HEK293 (cell line): ENCODE measurements around the gene KCNE5.
"Not testable (repeated sequence)": the region's sequence is repeated elsewhere in the genome, so short reads cannot be mapped to it uniquely, and the experiment has no call there.

Experiments used
- CTCF ChIA-PET: fragments of 350-600 bp; formaldehyde crosslinking; extraction: SDS; loops from one replicate; lab custom pipeline; 2021; ENCODE audit warnings: antibody characterized with exemption; lab: Yijun Ruan, JAX
- POLR2A ChIA-PET: fragments of 300-600 bp; formaldehyde crosslinking; extraction: SDS; loops from one replicate; lab custom pipeline; 2020; ENCODE audit warnings: antibody characterized with exemption, inconsistent platforms; lab: Yijun Ruan, JAX
- H3K27ac ChIP-seq: fragments of 200-500 bp; sonication (Bioruptor generic); 2 replicates; pipeline ENCODE4 v1.5.1; 2014; ENCODE audit warnings: low read depth, low read length, control low read depth, inconsistent platforms; ENCODE audit errors: extremely low read depth
- H3K36me3 ChIP-seq, 2 experiments: fragments of 200-500 bp in 1 of 2; sonication (Bioruptor generic) in 1 of 2; 1 replicate in 1 of 2; 2 replicates in 1 of 2; pipeline ENCODE4 v1.5.1; 2014 to 2017; ENCODE audit warnings: inconsistent platforms in 2 of 2, low read length in 2 of 2; ENCODE audit not compliant: control insufficient read depth in 2 of 2, insufficient read depth in 1 of 2
- H3K4me1 ChIP-seq: fragments of 200-500 bp; sonication (Bioruptor generic); 2 replicates; pipeline ENCODE4 v1.5.1; 2014; ENCODE audit warnings: mild to moderate bottlenecking, low read length, inconsistent platforms; ENCODE audit not compliant: control insufficient read depth, insufficient read depth
- H3K4me3 ChIP-seq: 2 replicates; pipeline ENCODE4 v1.5.1; 2011; ENCODE audit warnings: low read depth, mild to moderate bottlenecking, control low read depth, low read length, moderate library complexity
- H3K9me3 ChIP-seq: fragments of 200-500 bp; sonication (Bioruptor generic); 2 replicates; pipeline ENCODE4 v1.5.1; 2014; ENCODE audit warnings: low read depth, low read length, inconsistent platforms; ENCODE audit not compliant: control insufficient read depth, insufficient read depth
- TRIM28 ChIP-seq: IDR thresholded peaks from 2 replicates; pipeline ENCODE4 v1.6.1; 2011; ENCODE audit warnings: low read length, control low read depth, borderline replicate concordance
- YY1 ChIP-seq: fragments of 450-650 bp; formaldehyde crosslinking; IDR thresholded peaks from 2 replicates; pipeline ENCODE4 v1.5.1; 2018; ENCODE audit warnings: missing biosample characterization, missing genetic modification characterization
- ZNF248 ChIP-seq: fragments of 450-650 bp; formaldehyde crosslinking; IDR thresholded peaks from 2 replicates; pipeline ENCODE4 v1.5.1; 2017; ENCODE audit warnings: missing biosample characterization, missing genetic modification characterization
- ZNF266 ChIP-seq: fragments of 450-650 bp; formaldehyde crosslinking; IDR thresholded peaks from 2 replicates; pipeline ENCODE4 v1.5.1; 2016; ENCODE audit warnings: missing biosample characterization, missing genetic modification characterization, low read depth
- ZNF529 ChIP-seq: fragments of 450-650 bp; formaldehyde crosslinking; IDR thresholded peaks from 2 replicates; pipeline ENCODE4 v1.5.1; 2017; ENCODE audit warnings: missing genetic modification characterization, missing biosample characterization; ENCODE audit not compliant: insufficient replicate concordance
- ZNF629 ChIP-seq: fragments of 450-650 bp; formaldehyde crosslinking; IDR thresholded peaks from 2 replicates; pipeline ENCODE4 v1.5.1; 2017; ENCODE audit warnings: missing biosample characterization, missing genetic modification characterization
- TF ChIP-seq, protein P1 (sequence below): fragments of 450-650 bp; formaldehyde crosslinking; IDR thresholded peaks from 2 replicates; pipeline ENCODE4 v1.5.1; 2016; ENCODE audit warnings: missing biosample characterization, missing genetic modification characterization
- TF ChIP-seq, protein P2 (sequence below): fragments of 450-650 bp; IDR thresholded peaks from 2 replicates; pipeline ENCODE4 v1.5.1; 2018; ENCODE audit warnings: missing biosample characterization, mild to moderate bottlenecking, missing genetic modification characterization
- TF ChIP-seq, protein P3 (sequence below): fragments of 450-650 bp; formaldehyde crosslinking; IDR thresholded peaks from 2 replicates; pipeline ENCODE4 v1.5.1; 2017; ENCODE audit warnings: missing biosample characterization, missing genetic modification characterization

KCNE5 gene, protein sequence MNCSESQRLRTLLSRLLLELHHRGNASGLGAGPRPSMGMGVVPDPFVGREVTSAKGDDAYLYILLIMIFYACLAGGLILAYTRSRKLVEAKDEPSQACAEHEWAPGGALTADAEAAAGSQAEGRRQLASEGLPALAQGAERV

DNA sequence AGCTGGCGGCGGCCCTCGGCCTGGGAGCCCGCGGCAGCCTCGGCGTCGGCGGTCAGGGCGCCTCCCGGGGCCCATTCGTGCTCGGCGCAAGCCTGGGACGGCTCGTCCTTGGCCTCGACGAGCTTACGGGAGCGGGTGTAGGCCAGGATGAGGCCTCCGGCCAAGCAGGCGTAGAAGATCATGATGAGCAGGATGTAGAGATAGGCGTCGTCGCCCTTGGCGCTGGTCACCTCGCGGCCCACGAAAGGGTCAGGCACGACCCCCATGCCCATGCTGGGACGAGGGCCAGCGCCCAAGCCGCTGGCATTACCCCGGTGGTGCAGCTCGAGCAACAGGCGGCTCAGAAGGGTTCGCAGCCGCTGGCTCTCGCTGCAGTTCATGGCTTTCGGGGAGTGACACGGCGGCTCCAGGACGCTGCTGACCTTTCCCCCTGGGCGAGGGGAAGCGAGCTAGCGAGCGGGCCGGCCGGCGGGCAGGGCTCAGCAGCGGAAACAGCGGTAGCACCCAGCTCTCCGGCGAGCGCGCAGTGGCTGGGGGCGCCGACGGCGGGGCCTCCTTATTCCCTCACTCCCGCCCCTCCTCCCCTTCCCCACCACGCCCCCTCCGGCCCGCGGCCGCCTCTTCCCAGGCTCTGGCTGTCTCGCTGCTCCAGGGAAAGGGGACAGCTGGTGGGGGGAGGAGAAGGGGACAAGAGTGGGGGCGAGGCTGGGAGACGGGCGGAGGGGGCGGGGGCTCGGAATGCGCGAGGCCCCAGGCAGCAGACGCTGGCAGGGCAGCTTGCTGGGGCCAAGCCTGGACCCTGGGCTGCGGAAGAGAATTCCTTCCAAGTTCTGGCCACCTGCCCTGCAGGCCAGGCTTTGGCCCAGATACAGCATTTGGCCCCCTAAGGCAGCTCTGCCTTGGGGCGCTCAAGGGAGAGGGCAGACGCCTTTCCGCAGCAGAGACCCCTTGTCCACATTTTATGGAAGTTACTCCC, at the start of gene KCNE5:
Gene KCNE5 (minus strand): TSS at position 532 of the 976 bp plus-strand sequence. CDS start 152 bp downstream, at position 380.
- Histone ChIP-seq H3K36me3 (no peaks in the 10 kb centered on the region), H3K4me3 (no peak within 1 kb of the TSS), H3K4me1 (no peaks in the 10 kb centered on the region), H3K9me3 (no peaks in the 10 kb centered on the region), H3K27ac (no peak within 1 kb of the TSS)
- POLR2A ChIA-PET = no interaction called here
- CTCF ChIA-PET = interaction anchor here (1.0 kb wide), 1 partner anchor 262 kb away, joined by 3 read pairs; no protein-coding TSS in a partner anchor
- TF ChIP-seq, protein P1, sequence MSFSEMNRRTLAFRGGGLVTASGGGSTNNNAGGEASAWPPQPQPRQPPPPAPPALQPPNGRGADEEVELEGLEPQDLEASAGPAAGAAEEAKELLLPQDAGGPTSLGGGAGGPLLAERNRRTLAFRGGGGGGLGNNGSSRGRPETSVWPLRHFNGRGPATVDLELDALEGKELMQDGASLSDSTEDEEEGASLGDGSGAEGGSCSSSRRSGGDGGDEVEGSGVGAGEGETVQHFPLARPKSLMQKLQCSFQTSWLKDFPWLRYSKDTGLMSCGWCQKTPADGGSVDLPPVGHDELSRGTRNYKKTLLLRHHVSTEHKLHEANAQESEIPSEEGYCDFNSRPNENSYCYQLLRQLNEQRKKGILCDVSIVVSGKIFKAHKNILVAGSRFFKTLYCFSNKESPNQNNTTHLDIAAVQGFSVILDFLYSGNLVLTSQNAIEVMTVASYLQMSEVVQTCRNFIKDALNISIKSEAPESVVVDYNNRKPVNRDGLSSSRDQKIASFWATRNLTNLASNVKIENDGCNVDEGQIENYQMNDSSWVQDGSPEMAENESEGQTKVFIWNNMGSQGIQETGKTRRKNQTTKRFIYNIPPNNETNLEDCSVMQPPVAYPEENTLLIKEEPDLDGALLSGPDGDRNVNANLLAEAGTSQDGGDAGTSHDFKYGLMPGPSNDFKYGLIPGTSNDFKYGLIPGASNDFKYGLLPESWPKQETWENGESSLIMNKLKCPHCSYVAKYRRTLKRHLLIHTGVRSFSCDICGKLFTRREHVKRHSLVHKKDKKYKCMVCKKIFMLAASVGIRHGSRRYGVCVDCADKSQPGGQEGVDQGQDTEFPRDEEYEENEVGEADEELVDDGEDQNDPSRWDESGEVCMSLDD (tag by site-specific recombination) = no peak
- no peak for TF ChIP-seq ZNF629 (tag by site-specific recombination)

DNA sequence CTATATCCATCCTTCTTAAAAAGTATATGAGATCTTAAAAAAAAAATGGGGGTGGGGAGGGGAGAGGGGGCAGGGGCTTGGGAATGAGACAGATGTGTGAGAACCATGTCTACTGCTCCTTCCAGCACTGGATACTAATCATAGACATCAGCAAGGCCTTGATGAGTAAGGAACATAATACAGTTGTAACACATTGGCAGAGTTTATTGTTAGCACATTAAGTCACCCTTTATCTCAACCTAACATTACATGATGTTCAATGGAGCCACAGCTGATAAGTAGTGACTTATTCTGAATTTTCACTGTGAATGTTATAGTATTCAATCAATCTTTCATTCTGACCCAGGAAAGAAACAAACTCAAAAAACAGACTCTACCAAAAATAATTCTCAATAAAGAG, 47.3 kb upstream of the KCNE5 start:
- CTCF ChIA-PET = interaction anchor here (0.7 kb wide), 2 partner anchors 10 to 283 kb away, joined by 3 to 5 read pairs; no protein-coding TSS in a partner anchor
- H3K9me3 ChIP-seq = no peaks in the 10 kb centered on the region
- H3K4me3 ChIP-seq = no peak overlapping the region
- peaks cover 19 to 27% of the 10 kb centered on the region in 2 experiments for H3K36me3 ChIP-seq
- TF ChIP-seq, protein P2, sequence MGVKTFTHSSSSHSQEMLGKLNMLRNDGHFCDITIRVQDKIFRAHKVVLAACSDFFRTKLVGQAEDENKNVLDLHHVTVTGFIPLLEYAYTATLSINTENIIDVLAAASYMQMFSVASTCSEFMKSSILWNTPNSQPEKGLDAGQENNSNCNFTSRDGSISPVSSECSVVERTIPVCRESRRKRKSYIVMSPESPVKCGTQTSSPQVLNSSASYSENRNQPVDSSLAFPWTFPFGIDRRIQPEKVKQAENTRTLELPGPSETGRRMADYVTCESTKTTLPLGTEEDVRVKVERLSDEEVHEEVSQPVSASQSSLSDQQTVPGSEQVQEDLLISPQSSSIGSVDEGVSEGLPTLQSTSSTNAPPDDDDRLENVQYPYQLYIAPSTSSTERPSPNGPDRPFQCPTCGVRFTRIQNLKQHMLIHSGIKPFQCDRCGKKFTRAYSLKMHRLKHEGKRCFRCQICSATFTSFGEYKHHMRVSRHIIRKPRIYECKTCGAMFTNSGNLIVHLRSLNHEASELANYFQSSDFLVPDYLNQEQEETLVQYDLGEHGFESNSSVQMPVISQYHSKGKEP = no peak
- no peak for TF ChIP-seq TRIM28
- TF ChIP-seq, all 188 proteins: peak for 0
- Histone ChIP-seq H3K4me1 (no peaks in the 10 kb centered on the region), H3K27ac (no peak overlapping the region)
- POLR2A ChIA-PET = no interaction called here

DNA sequence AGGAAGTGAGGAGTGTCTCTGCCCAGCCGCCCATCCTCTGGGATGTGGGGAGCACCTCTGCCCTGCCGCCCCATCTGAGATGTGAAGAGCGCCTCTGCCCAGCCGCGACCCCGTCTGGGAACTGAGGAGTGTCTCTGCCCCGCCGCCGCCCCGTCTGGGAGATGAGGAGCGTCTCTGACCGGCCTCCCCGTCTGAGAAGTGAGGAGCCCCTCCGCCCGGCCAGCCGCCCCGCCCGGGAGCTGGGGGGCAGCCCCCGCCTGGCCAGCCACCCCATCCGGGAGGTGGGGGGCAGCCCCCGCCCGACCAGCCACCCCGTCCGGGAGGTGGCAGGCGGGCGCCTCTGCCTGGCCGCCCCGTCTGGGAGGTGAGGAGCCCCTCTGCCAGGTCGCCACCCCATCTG, 46.2 kb upstream of the KCNE5 start:
- H3K4me1 ChIP-seq, POLR2A ChIA-PET, H3K9me3 ChIP-seq, H3K4me3 ChIP-seq, CTCF ChIA-PET, H3K27ac ChIP-seq: not testable (repeated sequence)
- peaks cover 16 to 25% of the 10 kb centered on the region in 2 experiments for H3K36me3 ChIP-seq

DNA sequence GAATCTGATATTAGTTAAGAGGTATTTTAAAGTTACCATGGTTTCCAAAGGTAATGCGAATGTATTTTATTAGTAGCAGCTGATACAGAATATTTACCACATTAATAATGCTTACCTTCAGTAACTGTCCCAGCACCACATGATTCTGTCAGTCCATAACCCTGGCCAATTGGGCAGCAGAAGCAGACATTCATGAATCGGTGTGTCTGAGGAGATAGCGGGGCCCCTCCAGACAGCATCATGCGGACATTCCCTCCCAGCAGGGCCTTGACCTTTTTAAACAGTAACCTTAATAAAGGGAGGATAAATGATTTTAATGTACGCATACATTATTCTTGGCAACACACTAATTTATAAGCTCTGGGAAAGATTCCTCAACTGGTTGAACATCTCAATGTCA, 43.0 kb upstream of the KCNE5 start:
- Histone ChIP-seq H3K4me3 (no peak overlapping the region), H3K9me3 (no peaks in the 10 kb centered on the region), H3K4me1 (no peaks in the 10 kb centered on the region), H3K36me3 (peaks cover 12 to 25% of the 10 kb centered on the region in 2 experiments), H3K27ac (no peak overlapping the region)
- ChIA-PET CTCF (interaction anchor here (0.7 kb wide), 2 partner anchors 34 to 429 kb away, joined by 3 to 5 read pairs; no protein-coding TSS in a partner anchor), POLR2A (no interaction called here)
- no peak for TF ChIP-seq YY1
- no peak for TF ChIP-seq ZNF248 (tag by site-specific recombination)
- TF ChIP-seq ZNF529 = no peak
- no peak for TF ChIP-seq ZNF266 (tag by site-specific recombination)
- TF ChIP-seq, protein P3, sequence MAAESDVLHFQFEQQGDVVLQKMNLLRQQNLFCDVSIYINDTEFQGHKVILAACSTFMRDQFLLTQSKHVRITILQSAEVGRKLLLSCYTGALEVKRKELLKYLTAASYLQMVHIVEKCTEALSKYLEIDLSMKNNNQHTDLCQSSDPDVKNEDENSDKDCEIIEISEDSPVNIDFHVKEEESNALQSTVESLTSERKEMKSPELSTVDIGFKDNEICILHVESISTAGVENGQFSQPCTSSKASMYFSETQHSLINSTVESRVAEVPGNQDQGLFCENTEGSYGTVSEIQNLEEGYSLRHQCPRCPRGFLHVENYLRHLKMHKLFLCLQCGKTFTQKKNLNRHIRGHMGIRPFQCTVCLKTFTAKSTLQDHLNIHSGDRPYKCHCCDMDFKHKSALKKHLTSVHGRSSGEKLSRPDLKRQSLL = no peak
